ENCODE measurements around the gene DCX.
"Not testable (repeated sequence)": the region's sequence is repeated elsewhere in the genome, so short reads cannot be mapped to it uniquely, and the experiment has no call there.

DCX gene

GRCh38 chrX:111365770-111366325, 46.1 kb downstream of the DCX start:
- DNase-seq (ENCODE audit: low read depth): no peak

GRCh38 chrX:111363741-111364140, 48.3 kb downstream of the DCX start:
- DNase-seq (ENCODE audit: low read depth): no peak

- no peak for DNase-seq (ENCODE audit: low read depth)
Observed at GRCh38 chrX:111361751-111362150, 50.2 kb downstream of the DCX start.

GRCh38 chrX:111360839-111361238, 51.2 kb downstream of the DCX start:
- no peak for DNase-seq (ENCODE audit: low read depth)

- no peak for DNase-seq (ENCODE audit: low read depth)
Observed at GRCh38 chrX:111355523-111356115, 56.4 kb downstream of the DCX start.

- no peak for DNase-seq (ENCODE audit: low read depth)
Observed at GRCh38 chrX:111354496-111354895, 57.5 kb downstream of the DCX start.

DNA sequence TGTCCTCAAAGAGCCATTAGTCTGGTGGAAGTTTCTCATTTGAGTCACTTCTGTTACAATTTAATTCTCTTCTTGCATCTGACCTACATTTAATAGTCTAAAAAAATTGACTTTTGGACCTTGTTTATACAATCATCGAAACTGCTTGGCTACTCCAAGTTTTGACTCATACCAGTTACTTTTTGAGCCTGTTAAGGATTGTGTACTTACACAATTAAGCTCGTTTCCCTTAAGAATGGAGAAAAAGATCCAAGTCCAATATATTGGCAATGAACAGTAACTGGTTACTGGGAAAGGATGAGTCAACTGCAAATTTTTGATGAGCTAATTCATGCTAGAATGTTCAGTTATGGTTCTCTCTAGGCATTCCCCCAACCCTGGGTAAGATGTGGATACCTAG, 58.2 kb downstream of the DCX start:
- no peak for DNase-seq (ENCODE audit: low read depth)

DNA sequence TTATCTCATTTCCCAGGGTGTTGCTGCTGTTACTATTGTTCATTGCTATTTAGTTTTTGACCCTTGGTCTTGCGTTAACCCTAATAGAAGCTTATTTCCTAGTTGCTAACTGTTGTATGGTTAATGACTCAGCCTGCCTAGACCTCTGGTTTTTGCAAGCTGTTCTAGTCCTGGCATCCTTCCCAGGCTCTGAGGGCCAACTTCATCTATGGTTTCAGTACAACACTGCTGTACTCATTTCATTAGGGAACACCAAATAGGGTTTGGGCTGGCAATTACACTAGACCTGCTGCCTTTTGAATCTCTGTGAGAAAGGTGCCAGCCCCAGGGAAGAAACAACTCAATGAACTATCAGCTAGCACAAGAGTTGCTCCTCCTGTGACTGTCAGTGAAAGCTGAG, 59.6 kb downstream of the DCX start:
- no peak for DNase-seq (ENCODE audit: low read depth)

- no peak for DNase-seq (ENCODE audit: low read depth)
Observed at GRCh38 chrX:111349934-111350333, 62.1 kb downstream of the DCX start.

GRCh38 chrX:111349101-111349500, 62.9 kb downstream of the DCX start:
- no peak for DNase-seq (ENCODE audit: low read depth)

- DNase-seq (ENCODE audit: low read depth): no peak
Observed at GRCh38 chrX:111348429-111348828, 63.6 kb downstream of the DCX start.

DNA sequence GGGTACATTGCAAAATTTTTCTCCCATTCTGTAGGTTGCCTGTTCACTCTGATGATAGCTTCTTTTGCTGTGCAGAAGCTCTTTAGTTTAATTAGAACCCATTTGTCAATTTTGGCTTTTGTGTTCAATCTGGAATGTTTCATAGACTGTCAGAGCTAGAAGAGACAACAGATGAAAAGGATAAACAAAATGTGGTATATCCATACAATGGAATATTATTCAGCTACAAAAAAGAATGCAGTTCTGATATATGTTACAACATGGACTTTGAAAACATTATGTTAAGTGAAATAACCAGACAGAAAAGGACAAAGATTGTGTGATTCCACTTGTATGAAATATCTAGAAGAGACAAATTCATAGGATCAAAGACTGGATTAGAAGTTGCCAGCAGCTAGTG, 65.8 kb downstream of the DCX start:
- DNase-seq (ENCODE audit: low read depth): not testable (repeated sequence)

DNA sequence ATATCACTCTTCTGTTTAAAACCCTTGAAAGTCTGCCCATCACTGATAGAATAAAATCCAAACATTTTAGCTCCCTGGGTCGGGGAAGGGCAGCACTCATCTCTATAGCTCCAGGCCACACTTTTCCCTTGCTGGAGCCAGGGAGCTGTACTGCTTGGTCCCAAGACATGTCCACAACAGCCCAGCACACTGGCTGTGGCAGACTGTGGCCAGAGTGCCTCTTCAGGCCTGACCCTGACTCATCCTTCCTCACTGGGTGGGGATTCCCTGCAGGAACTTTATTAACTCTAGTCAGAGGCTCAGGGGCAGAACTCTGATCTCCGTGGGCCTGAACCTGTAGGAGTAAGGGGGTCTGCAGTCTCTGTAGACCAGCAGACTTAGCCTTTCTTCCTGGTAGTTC, 71.9 kb downstream of the DCX start:
- no peak for DNase-seq (ENCODE audit: low read depth)

DNA sequence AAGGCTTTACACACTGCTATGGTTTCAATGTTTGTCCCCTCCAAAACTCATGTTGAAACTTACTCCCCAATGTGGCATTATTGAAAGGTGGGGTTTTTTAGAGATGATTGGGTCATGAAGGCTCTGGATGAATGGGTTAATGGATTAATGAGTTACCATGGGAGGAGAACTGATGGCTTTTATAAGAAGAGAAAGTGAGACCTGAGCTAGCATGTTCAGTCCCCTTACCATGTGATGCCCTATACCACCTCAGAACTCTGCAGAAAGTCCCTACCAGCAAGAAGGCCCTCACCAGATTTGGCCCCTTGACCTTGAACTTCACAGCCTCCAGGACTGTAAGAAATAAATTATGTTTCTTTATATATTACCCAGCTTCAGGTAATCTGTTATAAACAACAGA, 72.8 kb downstream of the DCX start:
- no peak for DNase-seq (ENCODE audit: low read depth)

DNA sequence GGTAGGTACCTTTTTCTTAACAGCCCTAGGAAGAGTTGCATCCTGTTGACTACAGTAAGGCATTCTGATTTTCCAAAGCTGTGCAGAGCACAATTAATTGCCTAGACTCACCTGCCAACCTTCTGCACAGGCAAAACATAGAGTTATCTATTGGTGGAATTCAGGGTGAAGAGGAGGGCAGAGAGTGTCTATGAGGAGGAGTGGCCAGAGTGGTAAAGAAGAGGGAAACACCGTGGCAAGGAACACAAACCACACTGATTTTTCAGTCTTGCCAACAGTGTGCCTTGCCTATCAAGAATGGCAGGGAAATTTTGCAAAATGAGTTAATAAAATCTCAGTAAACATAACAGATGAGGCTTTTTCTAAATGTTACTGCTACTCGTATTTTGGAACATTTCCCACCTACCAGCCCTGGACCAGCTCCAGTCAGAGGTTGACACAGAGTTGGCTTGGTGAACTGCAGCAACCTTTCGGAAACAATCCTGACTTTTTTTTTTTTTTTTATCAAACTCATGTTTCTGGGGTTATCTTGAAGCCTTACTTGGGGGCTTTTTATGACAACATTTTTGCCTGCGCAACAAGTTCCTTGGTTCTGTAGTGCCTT, 73.8 kb downstream of the DCX start:
- no peak for DNase-seq (ENCODE audit: low read depth)

DNA sequence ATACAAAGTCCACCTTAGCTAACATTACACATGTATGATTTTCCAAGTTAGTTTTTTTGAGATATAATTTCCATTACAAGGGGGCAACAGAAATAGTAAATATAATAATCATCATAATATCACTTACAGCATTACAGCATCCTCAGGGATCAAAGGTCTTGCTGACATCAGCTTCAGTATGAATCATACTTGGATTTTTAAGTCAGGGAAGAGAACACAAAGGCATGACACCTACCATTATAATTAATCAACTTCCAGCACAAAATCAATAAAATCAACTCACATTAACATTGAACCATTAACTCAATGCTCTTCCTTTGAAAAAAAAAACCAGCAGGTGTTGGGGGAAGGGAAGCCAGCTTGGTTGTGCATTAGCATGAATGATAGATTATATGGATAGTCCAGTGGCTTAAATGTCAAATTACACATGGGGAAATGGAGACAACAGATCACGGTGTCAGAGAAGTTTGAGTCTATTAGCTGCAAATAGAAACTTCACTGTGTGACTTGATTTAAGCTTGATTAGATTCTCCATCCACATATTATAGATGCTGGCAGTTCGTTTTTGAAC, 74.8 kb downstream of the DCX start:
- no peak for DNase-seq (ENCODE audit: low read depth)

DNA sequence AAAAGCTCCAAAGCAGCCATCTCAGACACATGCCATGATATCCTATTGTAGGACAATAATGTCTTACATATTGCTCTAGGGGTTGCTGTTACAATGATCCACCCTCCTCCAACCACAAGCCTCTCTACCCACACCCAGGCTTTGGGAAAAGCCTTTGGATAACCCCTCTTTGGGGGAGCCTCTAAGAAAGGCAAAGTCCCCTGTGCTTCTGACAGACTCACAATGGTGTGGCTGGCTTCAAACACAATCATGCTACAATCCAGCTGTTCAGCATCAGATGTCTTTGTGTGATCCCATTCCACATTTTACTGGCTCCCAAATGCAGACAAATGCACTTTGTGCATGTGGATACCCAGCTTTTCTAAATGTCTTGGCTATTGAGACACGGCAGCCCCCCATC, 75.9 kb downstream of the DCX start:
- DNase-seq (ENCODE audit: low read depth): no peak

DNA sequence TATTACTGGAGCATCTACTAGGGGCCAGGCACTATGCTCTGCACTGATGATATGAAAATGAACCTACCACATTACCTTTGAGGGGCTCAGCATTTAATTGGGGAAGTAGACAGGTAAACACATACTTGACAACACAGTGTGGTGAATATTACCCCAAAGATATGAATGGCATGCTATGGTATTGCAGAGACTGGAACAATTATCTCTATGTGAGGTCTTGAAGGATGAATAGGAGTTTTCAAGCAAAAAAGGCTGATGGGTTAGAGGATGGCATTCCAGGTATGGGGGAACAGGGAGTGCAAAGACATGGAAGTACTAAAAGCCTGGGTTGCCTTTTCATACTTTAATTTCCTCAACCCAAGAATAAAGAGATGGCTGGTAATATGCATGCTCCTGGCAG, 82.6 kb downstream of the DCX start:
- DNase-seq (ENCODE audit: low read depth): no peak

GRCh38 chrX:111328858-111329257, 83.1 kb downstream of the DCX start:
- DNase-seq (ENCODE audit: low read depth): no peak

GRCh38 chrX:111322231-111322855, 89.6 kb downstream of the DCX start:
- DNase-seq (ENCODE audit: low read depth): no peak

DNA sequence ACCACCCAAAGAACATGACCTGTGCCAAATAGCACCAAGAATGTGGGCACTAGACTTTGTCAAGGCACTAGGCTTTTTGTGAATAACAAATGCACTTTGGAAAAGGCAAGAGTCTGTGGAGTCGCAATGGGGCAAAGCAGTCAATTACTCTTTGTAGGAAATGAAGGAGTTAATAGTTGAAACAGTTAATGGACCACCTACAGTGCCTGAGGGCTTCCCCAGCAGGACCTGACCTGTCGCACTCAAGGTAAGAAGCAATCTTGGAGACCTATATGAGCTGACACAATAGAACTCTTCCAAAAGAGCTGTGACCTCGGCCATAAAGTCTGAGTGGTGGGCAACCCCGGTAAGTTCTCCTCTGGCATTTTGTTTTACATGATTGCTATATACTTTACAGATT, 92.5 kb downstream of the DCX start:
- DNase-seq (ENCODE audit: low read depth): no peak

DNA sequence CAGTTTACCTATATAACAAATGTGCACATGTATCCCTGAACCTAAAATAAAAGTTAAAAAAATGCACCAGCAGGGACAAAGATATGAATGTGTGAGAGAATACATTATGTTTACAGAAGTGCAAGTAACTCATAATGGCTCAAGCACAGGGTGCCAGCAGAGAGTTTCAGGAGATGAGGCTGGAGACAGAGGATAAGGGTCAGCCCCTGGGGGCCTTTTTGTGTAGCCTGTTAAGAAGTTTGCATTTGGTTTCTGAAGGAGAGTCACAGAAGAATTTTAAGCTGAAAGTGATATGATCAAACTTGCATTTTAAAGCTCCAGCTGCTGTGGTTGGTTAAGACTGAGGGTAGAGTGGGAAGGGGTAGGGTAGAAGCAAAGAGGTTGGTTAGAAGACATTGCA, 93.1 kb downstream of the DCX start:
- DNase-seq (ENCODE audit: low read depth): no peak

- DNase-seq (ENCODE audit: low read depth): no peak
Observed at GRCh38 chrX:111309083-111309482, 102.9 kb downstream of the DCX start.

All from activated T-cell treated with anti-CD3 and anti-CD28 coated beads for 1 hour (primary cell).